ENCODE measurements around the gene CMTM2.
"Not testable (repeated sequence)": the region's sequence is repeated elsewhere in the genome, so short reads cannot be mapped to it uniquely, and the experiment has no call there.

CMTM2 gene

DNA sequence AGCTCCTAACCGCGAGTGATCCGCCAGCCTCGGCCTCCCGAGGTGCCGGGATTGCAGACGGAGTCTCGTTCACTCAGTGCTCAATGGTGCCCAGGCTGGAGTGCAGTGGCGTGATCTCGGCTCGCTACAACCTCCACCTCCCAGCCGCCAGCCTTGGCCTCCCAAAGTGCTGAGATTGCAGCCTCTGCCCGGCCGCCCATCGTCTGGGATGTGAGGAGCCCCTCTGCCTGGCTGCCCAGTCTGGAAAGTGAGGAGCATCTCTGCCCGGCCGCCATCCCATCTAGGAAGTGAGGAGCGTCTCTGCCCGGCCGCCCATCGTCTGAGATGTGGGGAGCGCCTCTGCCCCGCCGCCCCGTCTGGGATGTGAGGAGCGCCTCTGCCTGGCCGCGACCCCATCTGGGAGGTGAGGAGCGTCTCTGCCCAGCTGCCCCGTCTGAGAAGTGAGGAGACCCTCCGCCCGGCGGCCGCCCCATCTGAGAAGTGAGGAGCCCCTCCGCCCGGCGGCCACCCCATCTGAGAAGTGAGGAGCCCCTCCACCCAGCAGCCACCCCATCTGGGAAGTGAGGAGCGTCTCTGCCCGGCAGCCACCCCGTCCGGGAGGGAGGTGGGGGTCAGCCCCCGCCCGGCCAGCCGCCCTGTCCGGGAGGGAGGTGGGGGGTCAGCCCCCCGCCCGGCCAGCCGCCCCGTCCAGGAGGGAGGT, 51.4 kb downstream of the CMTM2 start:
- not testable (repeated sequence) for FAIRE-seq; DNase-seq (ENCODE audit: low spot score)

DNA sequence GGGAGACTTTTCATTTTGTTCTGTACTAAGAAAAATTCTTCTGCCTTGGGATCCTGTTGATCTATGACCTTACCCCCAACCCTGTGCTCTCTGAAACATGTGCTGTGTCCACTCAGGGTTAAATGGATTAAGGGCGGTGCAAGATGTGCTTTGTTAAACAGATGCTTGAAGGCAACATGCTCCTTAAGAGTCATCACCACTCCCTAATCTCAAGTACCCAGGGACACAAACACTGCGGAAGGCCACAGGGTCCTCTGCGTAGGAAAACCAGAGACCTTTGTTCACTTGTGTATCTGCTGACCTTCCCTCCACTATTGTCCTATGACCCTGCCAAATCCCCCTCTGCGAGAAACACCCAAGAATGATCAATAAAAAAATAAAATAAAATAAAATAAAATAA, 52.3 kb downstream of the CMTM2 start:
- FAIRE-seq; DNase-seq (ENCODE audit: low spot score): not testable (repeated sequence)

DNA sequence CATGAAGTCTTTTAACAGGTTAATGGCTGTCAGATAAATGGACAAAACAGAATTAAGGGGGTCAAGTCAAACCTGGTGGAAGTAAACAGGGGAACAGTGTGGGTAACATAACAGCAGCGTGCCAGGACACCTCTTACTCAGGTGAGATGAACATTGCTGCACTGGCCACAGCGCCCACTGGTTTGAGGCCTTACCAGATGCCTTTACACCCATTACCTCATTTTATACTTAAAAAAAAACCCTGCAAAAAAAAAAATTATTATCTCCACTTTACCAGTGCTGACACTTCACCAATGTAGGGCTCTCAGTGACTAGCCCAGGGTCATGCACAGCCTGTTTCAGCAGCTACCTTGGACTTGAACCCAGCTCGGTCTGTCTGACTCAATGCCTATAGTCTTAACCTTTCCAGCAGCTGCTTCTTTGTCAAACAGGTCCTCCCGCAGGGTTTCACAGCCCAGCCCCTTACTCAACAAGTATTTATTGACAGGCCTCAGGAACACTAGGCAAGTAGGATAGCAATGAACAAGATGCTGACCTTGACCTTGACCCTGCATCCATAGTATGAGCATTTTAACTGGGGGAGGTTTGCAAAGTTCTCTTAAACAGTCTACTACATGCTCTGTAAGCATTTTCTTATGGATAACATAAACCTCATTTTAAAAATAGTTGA, 55.4 kb downstream of the CMTM2 start:
- FAIRE-seq (no peak), DNase-seq (ENCODE audit: low spot score) (no peak)

DNA sequence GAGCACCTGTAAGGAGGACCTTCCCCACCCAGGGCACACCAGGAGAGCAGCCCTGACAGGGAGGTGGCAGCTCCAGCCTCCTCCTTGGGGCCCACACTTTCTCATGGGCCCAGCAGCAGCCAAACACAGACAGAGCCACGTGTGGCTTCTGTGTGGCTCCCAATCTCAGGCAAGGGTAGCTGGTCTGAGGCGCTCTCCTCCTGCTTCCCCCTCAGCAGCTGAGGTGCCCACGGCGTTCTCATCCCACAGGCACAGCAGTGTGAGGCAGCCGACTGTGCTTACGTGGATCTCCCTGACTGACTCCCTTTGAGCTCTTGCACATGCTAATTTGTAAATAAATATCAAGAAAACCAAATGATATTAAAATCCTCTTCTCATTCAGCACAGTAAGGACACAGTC, 56.1 kb downstream of the CMTM2 start:
- no peak for DNase-seq (ENCODE audit: low spot score)
- FAIRE-seq = no peak

DNA sequence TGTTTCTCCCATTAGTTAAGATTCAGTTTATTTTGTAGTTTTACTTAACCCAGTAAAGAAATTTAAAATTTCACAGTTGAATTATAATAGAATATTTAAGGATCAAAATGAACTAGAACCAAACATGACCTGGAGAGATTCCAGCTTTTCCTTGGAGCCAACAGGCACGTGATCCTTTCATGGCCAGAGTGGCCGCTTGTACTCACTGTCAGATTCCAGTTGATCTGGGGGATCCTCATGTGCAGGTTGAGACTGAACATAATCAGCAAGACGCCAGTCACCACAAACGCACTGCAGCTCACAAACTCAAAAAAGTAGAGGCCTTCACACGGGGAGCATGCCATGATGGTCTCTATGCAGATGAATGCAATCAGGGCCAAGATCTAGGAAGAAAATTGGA, 56.9 kb downstream of the CMTM2 start:
- FAIRE-seq = no peak

DNA sequence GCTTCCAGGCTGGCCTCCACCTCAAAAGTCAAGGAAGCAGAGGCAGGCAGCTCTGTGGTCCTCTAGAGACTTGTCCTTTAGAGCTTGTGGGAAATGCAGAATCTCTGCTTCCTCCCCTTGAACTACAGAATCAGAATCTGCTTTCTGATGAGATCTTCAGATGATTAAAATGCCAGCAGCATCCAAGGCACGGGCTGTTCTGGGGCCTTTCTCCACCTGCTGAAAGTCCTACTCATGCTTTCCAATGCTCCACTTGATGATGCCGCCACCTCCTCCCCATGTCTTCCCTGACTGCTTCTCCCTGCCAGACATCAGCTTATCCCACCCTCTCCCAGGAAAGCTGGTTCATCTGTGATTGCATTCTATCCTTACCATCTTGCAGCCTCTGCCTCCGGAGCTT, 58.5 kb downstream of the CMTM2 start:
- no peak for FAIRE-seq
- DNase-seq (ENCODE audit: low spot score) = no peak

More for the DNA sequence above, 56.9 kb downstream of the CMTM2 start:
- DNase-seq (ENCODE audit: low spot score) = no peak

All from urothelium cell line (cell line).